HCT116 (cell line): ENCODE measurements around the gene CMC2. TPM values are rescaled to one million over a fixed set of nuclear protein-coding genes. Genes with fewer than 3 reads are reported as not detected.

Experiments
- ATAC-seq: fragments of 200-7000 bp; cut with Tn5 transposase; 2 replicates; pipeline ENCODE4 v1.9.1; 2020; ENCODE audit warnings: mild to moderate bottlenecking, moderate library complexity
- BruUV-seq: library from RNA; stranded (reverse); fragments of 400-500 nt; replicated peaks from 2 replicates; lab custom pipeline; 2021; lab: Mats Ljungman, UMichigan
- CTCF ChIA-PET: fragments of 300-600 bp; sonication (Branson Sonifier 250); formaldehyde crosslinking; loops from one replicate; lab custom pipeline; 2021; ENCODE audit warnings: antibody characterized with exemption; lab: Charles Lee
- POLR2A ChIA-PET: fragments of 300-600, 350-600 bp; sonication (Branson Sonifier 250); formaldehyde crosslinking; loops from one replicate; lab custom pipeline; 2021; ENCODE audit warnings: antibody characterized with exemption; lab: Charles Lee
- RAD21 ChIA-PET, 2 experiments: fragments of 300-600 bp; sonication (Branson Sonifier 250); formaldehyde crosslinking; loops; one replicate each; lab custom pipeline; 2023; ENCODE audit warnings: low total read pairs in 2 of 2; ENCODE audit not compliant: uncharacterized antibody in 2 of 2, unreplicated experiment in 2 of 2, low non-redundant PET in 1 of 2; lab: Charles Lee
- DNase-seq: peaks from one replicate; pipeline ENCODE4 v3.0.0-alpha.2; 2010; ENCODE audit warnings: low read depth, low spot score
- H2AFZ ChIP-seq: fragments of 200-600 bp; shearing (Covaris generic), sonication (generic); 2 replicates; pipeline ENCODE4 v1.6.1; 2017; ENCODE audit warnings: low read depth, mixed run types, mixed read lengths, antibody characterized with exemption, low read length; ENCODE audit not compliant: poor library complexity, severe bottlenecking
- H3K27ac ChIP-seq: 2 replicates; pipeline ENCODE4 v1.5.1; 2012; ENCODE audit warnings: low read depth, low read length
- H3K27me3 ChIP-seq: fragments of 200-600 bp; sonication (generic); 2 replicates; pipeline ENCODE4 v1.6.1; 2016; ENCODE audit warnings: mixed run types, low read length, mixed read lengths; ENCODE audit not compliant: insufficient read depth
- H3K36me3 ChIP-seq, 2 experiments: fragments of 200-500 bp in 1 of 2; fragments of 200-600 bp in 1 of 2; sonication (Bioruptor generic) in 1 of 2; sonication (generic) in 1 of 2; 2 replicates each; pipeline versions ENCODE4 v1.5.1 to v1.6.1; 2014 to 2016; ENCODE audit warnings: low read length in 2 of 2, inconsistent platforms in 1 of 2, mixed read lengths in 1 of 2, mixed run types in 1 of 2; ENCODE audit not compliant: insufficient read depth in 2 of 2, control insufficient read depth in 1 of 2
- H3K4me1 ChIP-seq, 2 experiments: fragments of 200-600 bp in 1 of 2; sonication (generic) in 1 of 2; 2 replicates each; pipeline versions ENCODE4 v1.5.1 to v1.6.1; 2012 to 2017; ENCODE audit warnings: low read length in 2 of 2, inconsistent platforms in 1 of 2, mild to moderate bottlenecking in 1 of 2, mixed read lengths in 1 of 2, mixed run types in 1 of 2, moderate library complexity in 1 of 2; ENCODE audit not compliant: insufficient read depth in 2 of 2, control insufficient read depth in 1 of 2
- H3K4me2 ChIP-seq: fragments of 200-600 bp; sonication (generic); 2 replicates; pipeline ENCODE4 v1.6.1; 2017; ENCODE audit warnings: mixed run types, low read length, mixed read lengths
- H3K4me3 ChIP-seq, 2 experiments: fragments of 200-600 bp in 1 of 2; sonication (generic) in 1 of 2; replicated peaks in 1 of 2; 2 replicates each; pipeline ENCODE4 v1.5.1; 2011 to 2016; ENCODE audit warnings: low read length in 2 of 2, control low read depth in 1 of 2, low read depth in 1 of 2, mild to moderate bottlenecking in 1 of 2, mixed read lengths in 1 of 2, mixed run types in 1 of 2
- H3K79me2 ChIP-seq: fragments of 200-600 bp; sonication (generic); 2 replicates; pipeline ENCODE4 v1.6.1; 2017; ENCODE audit warnings: mild to moderate bottlenecking, mixed run types, low read length, moderate library complexity, mixed read lengths; ENCODE audit not compliant: insufficient read depth
- H3K9ac ChIP-seq: fragments of 200-600 bp; sonication (generic); 2 replicates; pipeline ENCODE4 v1.6.1; 2016; ENCODE audit warnings: low read length, mixed read lengths
- H3K9me2 ChIP-seq: fragments of 200-600 bp; sonication (generic), shearing (Covaris generic); 2 replicates; pipeline ENCODE4 v1.6.1; 2017; ENCODE audit warnings: mixed run types, mild to moderate bottlenecking, moderate library complexity; ENCODE audit not compliant: insufficient read depth
- H3K9me3 ChIP-seq, 2 experiments: fragments of 200-500 bp in 1 of 2; fragments of 200-600 bp in 1 of 2; sonication (Bioruptor generic) in 1 of 2; sonication (generic) in 1 of 2; 2 replicates each; pipeline ENCODE4 v1.6.1; 2014 to 2017; ENCODE audit warnings: low read length in 2 of 2, mixed read lengths in 2 of 2, inconsistent platforms in 1 of 2, low read depth in 1 of 2, mild to moderate bottlenecking in 1 of 2, mixed run types in 1 of 2, moderate library complexity in 1 of 2; ENCODE audit not compliant: control insufficient read depth in 1 of 2, insufficient read depth in 1 of 2
- H4K20me1 ChIP-seq: fragments of 200-600 bp; sonication (generic), shearing (Covaris generic); 2 replicates; pipeline ENCODE4 v1.6.1; 2017; ENCODE audit warnings: mixed run types, mild to moderate bottlenecking, moderate library complexity; ENCODE audit not compliant: insufficient read depth
- EGR1 ChIP-seq: IDR thresholded peaks from 2 replicates; pipeline ENCODE4 v1.6.1; 2012; ENCODE audit warnings: low read depth
- ELF1 ChIP-seq: IDR thresholded peaks from 2 replicates; pipeline ENCODE4 v1.6.1; 2012; ENCODE audit warnings: low read depth, borderline replicate concordance
- EZH2 ChIP-seq: fragments of 200-600 bp; sonication (generic); IDR thresholded peaks from 2 replicates; pipeline ENCODE4 v1.6.1; 2017; ENCODE audit warnings: antibody characterized with exemption, mixed run types
- JUND ChIP-seq: IDR thresholded peaks from 2 replicates; pipeline ENCODE4 v1.6.1; 2012
- MAX ChIP-seq: IDR thresholded peaks from 2 replicates; pipeline ENCODE4 v1.6.1; 2012
- POLR2AphosphoS5 ChIP-seq: IDR thresholded peaks from 2 replicates; pipeline ENCODE4 v1.6.1; 2011; ENCODE audit warnings: mild to moderate bottlenecking, low read depth, low read length, moderate library complexity
- RAD21 ChIP-seq: IDR thresholded peaks from 2 replicates; pipeline ENCODE4 v1.6.1; 2012; ENCODE audit warnings: low read depth, mild to moderate bottlenecking
- REST ChIP-seq: IDR thresholded peaks from 2 replicates; pipeline ENCODE4 v1.6.1; 2012; ENCODE audit warnings: low read depth
- SRF ChIP-seq: IDR thresholded peaks from 2 replicates; pipeline ENCODE4 v1.6.1; 2012; ENCODE audit warnings: low read depth
- ZFX ChIP-seq: fragments of 450-650 bp; IDR thresholded peaks from 2 replicates; pipeline ENCODE4 v1.6.1; 2017
- ZNF274 ChIP-seq: fragments of 200-500 bp; sonication (Bioruptor generic); IDR thresholded peaks from 2 replicates; pipeline ENCODE4 v1.6.1; 2014; ENCODE audit warnings: mild to moderate bottlenecking, low read depth, low read length, inconsistent platforms
- intact Hi-C: fragments of 100-400 bp; cut with micrococcal nuclease; formaldehyde crosslinking; loops from 2 replicates; pipeline ENCODE4 v1.10.0; 2022
- total RNA-seq: library from RNA; stranded (reverse); gene quantifications from one replicate; pipeline ENCODE4 v1.2.1, GENCODE V29; 2021; ENCODE audit not compliant: unreplicated experiment
- TF ChIP-seq, protein P1 (sequence below): IDR thresholded peaks from 2 replicates; pipeline ENCODE4 v1.6.1; 2011; ENCODE audit warnings: mild to moderate bottlenecking, low read length, moderate library complexity; ENCODE audit not compliant: insufficient replicate concordance; ENCODE audit errors: extremely low read depth
- TF ChIP-seq, protein P2 (sequence below): IDR thresholded peaks from 2 replicates; pipeline ENCODE4 v1.6.1; 2012

Gene CMC2
- total RNA-seq, 1 experiment from 2014 or later: 119 TPM

- no peak overlapping the region for H2AFZ ChIP-seq
- H3K27me3 ChIP-seq: no peaks in the 10 kb centered on the region
- CTCF ChIA-PET: interaction anchor here (2.5 kb wide), 1 partner anchor 10 kb away, joined by 13 read pairs; no protein-coding TSS in a partner anchor
- TF ChIP-seq ZFX (no peak), JUND (no peak), REST (no peak), SRF (no peak), POLR2AphosphoS5 (no peak), ELF1 (no peak), EGR1 (no peak), RAD21 (no peak), MAX (no peak), ZNF274 (no peak), EZH2 (no peak)
- TF ChIP-seq, protein P1, sequence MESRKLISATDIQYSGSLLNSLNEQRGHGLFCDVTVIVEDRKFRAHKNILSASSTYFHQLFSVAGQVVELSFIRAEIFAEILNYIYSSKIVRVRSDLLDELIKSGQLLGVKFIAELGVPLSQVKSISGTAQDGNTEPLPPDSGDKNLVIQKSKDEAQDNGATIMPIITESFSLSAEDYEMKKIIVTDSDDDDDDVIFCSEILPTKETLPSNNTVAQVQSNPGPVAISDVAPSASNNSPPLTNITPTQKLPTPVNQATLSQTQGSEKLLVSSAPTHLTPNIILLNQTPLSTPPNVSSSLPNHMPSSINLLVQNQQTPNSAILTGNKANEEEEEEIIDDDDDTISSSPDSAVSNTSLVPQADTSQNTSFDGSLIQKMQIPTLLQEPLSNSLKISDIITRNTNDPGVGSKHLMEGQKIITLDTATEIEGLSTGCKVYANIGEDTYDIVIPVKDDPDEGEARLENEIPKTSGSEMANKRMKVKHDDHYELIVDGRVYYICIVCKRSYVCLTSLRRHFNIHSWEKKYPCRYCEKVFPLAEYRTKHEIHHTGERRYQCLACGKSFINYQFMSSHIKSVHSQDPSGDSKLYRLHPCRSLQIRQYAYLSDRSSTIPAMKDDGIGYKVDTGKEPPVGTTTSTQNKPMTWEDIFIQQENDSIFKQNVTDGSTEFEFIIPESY: no peak
- TF ChIP-seq, protein P2, sequence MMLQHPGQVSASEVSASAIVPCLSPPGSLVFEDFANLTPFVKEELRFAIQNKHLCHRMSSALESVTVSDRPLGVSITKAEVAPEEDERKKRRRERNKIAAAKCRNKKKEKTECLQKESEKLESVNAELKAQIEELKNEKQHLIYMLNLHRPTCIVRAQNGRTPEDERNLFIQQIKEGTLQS: no peak
- TF ChIP-seq, all 23 proteins: peak for 0
- Histone ChIP-seq H3K4me3 (no peak overlapping the region), H3K4me2 (no peak overlapping the region), H3K36me3 (peaks cover 0 to 6% of the 10 kb centered on the region in 2 experiments; a peak in 2 of 4 replicates), H3K9ac (no peak overlapping the region), H3K9me3 (no peaks in the 10 kb centered on the region), H3K9me2 (0 out of 2 replicates have a peak, but pooled peaks cover 3% of the 10 kb centered on the region), H3K79me2 (peaks cover 98% of the 10 kb centered on the region), H3K27ac (no peak overlapping the region), H4K20me1 (peaks cover 4% of the 10 kb centered on the region; the same call in 1 of the 2 replicates), H3K4me1 (peaks cover 16 to 36% of the 10 kb centered on the region in 2 experiments)
- ATAC-seq (peak; percentile 63), DNase-seq (no peak)
- ChIA-PET RAD21 (no interaction called here), POLR2A (no interaction called here)
- BruUV-seq: no TSS peak
- intact Hi-C loops: no loop called here
Measured at GRCh38 chr16:80994451-80994850, 12.2 kb downstream of the CMC2 start.
